Peyer's patch (tissue), 4 donors: ENCODE measurements around the gene SLC39A3.

Experiments used
- POLR2A ChIP-seq, 2 donors: fragments of 450-650 bp; IDR thresholded peaks; one replicate each; pipeline ENCODE4 v1.5.1; 2017; ENCODE audit warnings: antibody characterized with exemption in 2 of 2, mild to moderate bottlenecking in 2 of 2, moderate library complexity in 2 of 2
- TF ChIP-seq, protein P1 (sequence below), 6 experiments: fragments of 450-650 bp in 4 of 6; fragments of 200-600 bp in 2 of 6; sonication (generic) in 1 of 6; IDR thresholded peaks; one replicate each; pipeline ENCODE4 v1.5.1; 2017 to 2019; ENCODE audit warnings: antibody characterized with exemption in 6 of 6, mild to moderate bottlenecking in 3 of 6, moderate library complexity in 1 of 6

DNA sequence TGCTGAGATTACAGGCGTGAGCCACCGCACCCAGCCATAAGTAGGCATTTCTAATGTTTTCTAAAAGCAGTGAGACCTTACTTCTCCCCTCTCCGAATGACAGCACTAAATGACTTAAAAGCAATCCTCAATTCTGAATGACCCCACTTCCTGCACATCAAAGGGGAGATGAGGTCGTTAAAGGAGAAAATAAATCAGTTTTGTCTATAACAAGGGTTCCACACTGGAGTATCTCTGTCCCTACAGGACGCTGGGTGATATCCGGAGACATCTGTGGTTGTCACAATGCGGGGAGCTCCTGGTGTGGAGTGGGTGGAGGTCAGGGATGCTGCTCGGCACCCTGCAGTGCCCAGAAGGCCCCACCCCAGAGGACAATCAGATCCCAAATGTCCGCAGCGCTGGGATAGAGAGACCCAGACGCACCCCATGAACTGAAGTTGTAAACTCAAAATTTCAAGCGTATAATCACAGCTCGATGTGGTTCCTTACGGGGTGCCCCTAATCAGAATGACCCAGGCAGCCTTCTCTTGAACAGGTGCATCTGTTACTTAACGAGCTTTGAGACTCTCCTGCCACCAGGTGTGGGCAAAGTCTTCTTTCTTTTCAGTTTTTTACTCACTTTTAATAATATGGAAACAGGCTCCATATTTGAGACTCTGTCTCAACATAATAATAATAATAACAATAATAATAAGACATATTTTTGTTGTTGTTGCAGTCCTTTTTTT, 40.2 kb downstream of the SLC39A3 start:
- TF ChIP-seq, protein P1, sequence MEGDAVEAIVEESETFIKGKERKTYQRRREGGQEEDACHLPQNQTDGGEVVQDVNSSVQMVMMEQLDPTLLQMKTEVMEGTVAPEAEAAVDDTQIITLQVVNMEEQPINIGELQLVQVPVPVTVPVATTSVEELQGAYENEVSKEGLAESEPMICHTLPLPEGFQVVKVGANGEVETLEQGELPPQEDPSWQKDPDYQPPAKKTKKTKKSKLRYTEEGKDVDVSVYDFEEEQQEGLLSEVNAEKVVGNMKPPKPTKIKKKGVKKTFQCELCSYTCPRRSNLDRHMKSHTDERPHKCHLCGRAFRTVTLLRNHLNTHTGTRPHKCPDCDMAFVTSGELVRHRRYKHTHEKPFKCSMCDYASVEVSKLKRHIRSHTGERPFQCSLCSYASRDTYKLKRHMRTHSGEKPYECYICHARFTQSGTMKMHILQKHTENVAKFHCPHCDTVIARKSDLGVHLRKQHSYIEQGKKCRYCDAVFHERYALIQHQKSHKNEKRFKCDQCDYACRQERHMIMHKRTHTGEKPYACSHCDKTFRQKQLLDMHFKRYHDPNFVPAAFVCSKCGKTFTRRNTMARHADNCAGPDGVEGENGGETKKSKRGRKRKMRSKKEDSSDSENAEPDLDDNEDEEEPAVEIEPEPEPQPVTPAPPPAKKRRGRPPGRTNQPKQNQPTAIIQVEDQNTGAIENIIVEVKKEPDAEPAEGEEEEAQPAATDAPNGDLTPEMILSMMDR (IDR thresholded peaks at IDR 0.05), result no peak
- no peak for TF ChIP-seq POLR2A (IDR thresholded peaks at IDR 0.05)
